ENCODE data around the gene PCDHGB3. TPM values are rescaled to one million over a fixed set of nuclear protein-coding genes. Genes with fewer than 3 reads are reported as not detected.
"Not testable (repeated sequence)": the region's sequence is repeated elsewhere in the genome, so short reads cannot be mapped to it uniquely, and the experiment has no call there.

The PCDHGB3 gene
- total RNA-seq, 1 donor from 2014 or later = 0.39 TPM

GRCh38 chr5:141397756-141398551 is 27.9 kb downstream of the PCDHGB3 start, which contains the start of gene PCDHGB5:
Gene PCDHGB5 (plus strand): TSS chr5:141397947. CDS start chr5:141398128, 181 bp downstream.
- TF ChIP-seq CTCF (conservative IDR thresholded peaks at IDR 0.05) = peak; percentile 26
- peaks cover 13% of the 10 kb centered on the region for H3K9me3 Mint-ChIP-seq
- H3K4me3 Mint-ChIP-seq; H3K4me1 Mint-ChIP-seq (ENCODE audit: unreplicated experiment); DNase-seq (ENCODE audit: extremely low spot score, unreplicated experiment); H3K27me3 Mint-ChIP-seq; H3K27ac Mint-ChIP-seq: not testable (repeated sequence)
- peaks cover 10% of the 10 kb centered on the region for H3K36me3 Mint-ChIP-seq

- Mint-ChIP-seq H3K27ac (no peak overlapping the region), H3K9me3 (peaks cover 13% of the 10 kb centered on the region), H3K4me3 (no peak overlapping the region), H3K4me1 (ENCODE audit: unreplicated experiment) (no peaks in the 10 kb centered on the region), H3K36me3 (peaks cover 10% of the 10 kb centered on the region), H3K27me3 (no peaks in the 10 kb centered on the region)
- DNase-seq (ENCODE audit: extremely low spot score, unreplicated experiment) = no peak
- TF ChIP-seq CTCF (conservative IDR thresholded peaks at IDR 0.05) = no peak
Observed at GRCh38 chr5:141398608-141399007, 28.6 kb downstream of the PCDHGB3 start.

- TF ChIP-seq CTCF (conservative IDR thresholded peaks at IDR 0.05) = no peak
- no peak overlapping the region for H3K27ac Mint-ChIP-seq
- no peaks in the 10 kb centered on the region for H3K27me3 Mint-ChIP-seq
- no peak for DNase-seq (ENCODE audit: extremely low spot score, unreplicated experiment)
- H3K4me1 Mint-ChIP-seq (ENCODE audit: unreplicated experiment) = no peaks in the 10 kb centered on the region
- peaks cover 9% of the 10 kb centered on the region for H3K36me3 Mint-ChIP-seq
- no peak overlapping the region for H3K4me3 Mint-ChIP-seq
- peaks cover 9% of the 10 kb centered on the region for H3K9me3 Mint-ChIP-seq
Observed at GRCh38 chr5:141399555-141400258, 29.7 kb downstream of the PCDHGB3 start.

GRCh38 chr5:141402553-141403243 is 32.7 kb downstream of the PCDHGB3 start, which contains the start of gene PCDHGA9:
Gene PCDHGA9 (plus strand): TSS chr5:141402778. CDS start chr5:141402953, 175 bp downstream.
- H3K27ac Mint-ChIP-seq = no peak within 1 kb of the TSS
- peaks cover 12% of the 10 kb centered on the region for H3K36me3 Mint-ChIP-seq
- DNase-seq (ENCODE audit: extremely low spot score, unreplicated experiment) = peak; percentile 58
- TF ChIP-seq CTCF (conservative IDR thresholded peaks at IDR 0.05) = peak; percentile 48
- peaks cover 5% of the 10 kb centered on the region for H3K9me3 Mint-ChIP-seq
- H3K4me1 Mint-ChIP-seq (ENCODE audit: unreplicated experiment) = no peaks in the 10 kb centered on the region
- no peak within 1 kb of the TSS for H3K4me3 Mint-ChIP-seq
- H3K27me3 Mint-ChIP-seq = no peaks in the 10 kb centered on the region

GRCh38 chr5:141403387-141403786 is 33.3 kb downstream of the PCDHGB3 start:
- H3K27ac Mint-ChIP-seq = no peak overlapping the region
- peaks cover 2% of the 10 kb centered on the region for H3K27me3 Mint-ChIP-seq
- H3K36me3 Mint-ChIP-seq = peaks cover 19% of the 10 kb centered on the region
- no peak overlapping the region for H3K4me3 Mint-ChIP-seq
- H3K9me3 Mint-ChIP-seq = peaks cover 9% of the 10 kb centered on the region
- no peak for DNase-seq (ENCODE audit: extremely low spot score, unreplicated experiment)
- H3K4me1 Mint-ChIP-seq (ENCODE audit: unreplicated experiment) = peaks cover 3% of the 10 kb centered on the region
- TF ChIP-seq CTCF (conservative IDR thresholded peaks at IDR 0.05) = no peak

Data from type B pancreatic cell (in vitro differentiated cells).